ENCODE measurements around the gene DTYMK.
"Not testable (repeated sequence)": the region's sequence is repeated elsewhere in the genome, so short reads cannot be mapped to it uniquely, and the experiment has no call there.

The DTYMK gene

GRCh38 chr2:241671457-241672240 lies 15.0 kb downstream of the DTYMK start:
- no peaks in the 10 kb centered on the region for H3K9me3 Mint-ChIP-seq
- no peak overlapping the region for H3K4me3 Mint-ChIP-seq
- peaks cover 8% of the 10 kb centered on the region for H3K4me1 Mint-ChIP-seq
- H3K27ac Mint-ChIP-seq = no peak overlapping the region
- H3K27me3 Mint-ChIP-seq = no peaks in the 10 kb centered on the region
- DNase-seq (no peak), ATAC-seq (no peak)
- peaks cover 9% of the 10 kb centered on the region for H3K36me3 Mint-ChIP-seq (ENCODE audit: low read depth)

DNA sequence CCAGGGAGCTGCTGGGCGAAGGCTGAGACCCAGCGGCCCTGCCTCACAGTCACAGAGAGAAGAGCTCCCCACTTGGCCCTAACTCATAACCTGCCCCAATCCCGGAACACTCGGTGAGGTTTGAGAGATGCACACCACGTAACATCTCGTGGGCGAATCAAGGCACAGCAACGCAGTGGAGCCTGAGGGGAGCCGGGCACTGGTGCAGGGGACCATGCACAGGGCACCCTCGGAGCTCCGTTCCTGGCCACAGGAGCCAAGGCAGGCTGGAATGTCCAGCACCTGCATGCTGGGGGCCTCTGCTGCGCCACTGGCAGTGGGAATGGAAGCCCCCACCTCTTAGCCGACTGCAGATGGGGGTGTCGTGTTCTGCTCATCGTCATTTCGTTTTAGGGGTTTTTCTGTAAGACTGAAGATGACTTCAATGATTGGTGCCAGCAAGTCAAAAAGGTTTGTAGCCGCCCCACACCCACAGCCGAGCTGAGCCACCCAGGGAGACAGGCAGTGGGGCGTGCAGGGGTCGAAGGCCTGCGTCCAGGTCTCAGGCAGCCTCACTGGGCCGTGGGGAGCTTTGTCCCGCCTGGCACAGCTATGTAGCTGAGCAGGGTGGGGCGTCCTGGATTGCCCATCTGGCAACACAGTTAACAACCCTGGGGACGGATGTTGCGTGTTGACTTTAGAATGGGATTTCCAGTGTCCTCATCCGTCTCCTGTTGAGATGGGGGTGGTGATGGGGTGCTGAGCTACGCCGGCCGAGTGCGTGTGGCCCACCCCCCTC lies 16.1 kb downstream of the DTYMK start:
- Mint-ChIP-seq H3K4me1 (peaks cover 13% of the 10 kb centered on the region), H3K9me3 (no peaks in the 10 kb centered on the region), H3K36me3 (ENCODE audit: low read depth) (peaks cover 7% of the 10 kb centered on the region), H3K27me3 (no peaks in the 10 kb centered on the region), H3K4me3 (no peak overlapping the region), H3K27ac (no peak overlapping the region)
- DNase-seq (no peak), ATAC-seq (no peak)

GRCh38 chr2:241668839-241669238 lies 17.8 kb downstream of the DTYMK start:
- Mint-ChIP-seq H3K36me3 (ENCODE audit: low read depth) (peaks cover 7% of the 10 kb centered on the region), H3K27ac (no peak overlapping the region), H3K27me3 (no peaks in the 10 kb centered on the region), H3K4me1 (peaks cover 24% of the 10 kb centered on the region), H3K9me3 (no peaks in the 10 kb centered on the region), H3K4me3 (no peak overlapping the region)
- ATAC-seq (no peak), DNase-seq (no peak)

- H3K27me3 Mint-ChIP-seq = no peaks in the 10 kb centered on the region
- H3K27ac Mint-ChIP-seq = no peak overlapping the region
- peaks cover 8% of the 10 kb centered on the region for H3K36me3 Mint-ChIP-seq (ENCODE audit: low read depth)
- no peak for DNase-seq
- no peaks in the 10 kb centered on the region for H3K9me3 Mint-ChIP-seq
- peaks cover 22% of the 10 kb centered on the region for H3K4me1 Mint-ChIP-seq
- no peak overlapping the region for H3K4me3 Mint-ChIP-seq
- ATAC-seq = no peak
Observed at GRCh38 chr2:241668354-241668753, 18.3 kb downstream of the DTYMK start.

DNA sequence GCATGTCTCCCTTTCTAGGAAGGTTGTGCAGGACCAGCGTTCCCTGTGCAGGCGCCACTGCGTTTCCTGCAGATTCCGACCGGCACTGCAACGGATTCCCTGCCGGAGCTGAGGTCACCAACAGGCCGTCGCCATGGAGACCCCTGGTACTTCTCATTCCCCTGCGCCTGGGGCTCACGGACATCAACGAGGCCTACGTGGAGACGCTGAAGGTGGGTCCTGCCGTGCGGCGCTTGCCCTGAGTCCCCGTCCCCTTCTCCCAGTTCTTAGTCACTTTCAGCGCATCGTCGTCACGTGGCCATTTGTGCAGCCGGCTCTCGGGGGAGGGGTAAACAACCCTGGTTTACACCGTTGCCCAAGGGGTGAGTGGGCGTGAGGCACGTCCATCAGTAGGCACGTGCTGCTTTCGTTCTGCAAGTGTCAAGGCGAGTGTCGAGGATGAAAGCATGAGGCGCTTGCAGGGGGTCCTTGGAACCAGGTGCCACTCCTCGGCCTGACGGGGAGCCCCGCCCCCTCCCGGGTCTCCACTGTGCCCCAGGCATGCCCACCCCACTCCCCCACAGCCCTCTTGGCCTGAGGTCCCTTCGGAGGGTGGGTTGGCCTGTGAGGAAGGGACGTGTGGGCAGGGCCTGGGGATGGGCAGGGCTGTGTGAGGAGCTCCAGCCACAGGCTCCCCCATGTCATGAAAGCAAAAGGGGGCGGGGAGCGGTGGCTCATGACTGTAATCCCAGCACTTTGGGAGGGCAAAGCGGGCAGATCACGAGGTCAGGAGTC lies 19.8 kb downstream of the DTYMK start:
- Mint-ChIP-seq H3K9me3 (no peaks in the 10 kb centered on the region), H3K27me3 (no peaks in the 10 kb centered on the region), H3K4me3 (no peak overlapping the region), H3K36me3 (ENCODE audit: low read depth) (peaks cover 9% of the 10 kb centered on the region), H3K4me1 (peaks cover 16% of the 10 kb centered on the region), H3K27ac (no peak overlapping the region)
- no peak for DNase-seq
- no peak for ATAC-seq

DNA sequence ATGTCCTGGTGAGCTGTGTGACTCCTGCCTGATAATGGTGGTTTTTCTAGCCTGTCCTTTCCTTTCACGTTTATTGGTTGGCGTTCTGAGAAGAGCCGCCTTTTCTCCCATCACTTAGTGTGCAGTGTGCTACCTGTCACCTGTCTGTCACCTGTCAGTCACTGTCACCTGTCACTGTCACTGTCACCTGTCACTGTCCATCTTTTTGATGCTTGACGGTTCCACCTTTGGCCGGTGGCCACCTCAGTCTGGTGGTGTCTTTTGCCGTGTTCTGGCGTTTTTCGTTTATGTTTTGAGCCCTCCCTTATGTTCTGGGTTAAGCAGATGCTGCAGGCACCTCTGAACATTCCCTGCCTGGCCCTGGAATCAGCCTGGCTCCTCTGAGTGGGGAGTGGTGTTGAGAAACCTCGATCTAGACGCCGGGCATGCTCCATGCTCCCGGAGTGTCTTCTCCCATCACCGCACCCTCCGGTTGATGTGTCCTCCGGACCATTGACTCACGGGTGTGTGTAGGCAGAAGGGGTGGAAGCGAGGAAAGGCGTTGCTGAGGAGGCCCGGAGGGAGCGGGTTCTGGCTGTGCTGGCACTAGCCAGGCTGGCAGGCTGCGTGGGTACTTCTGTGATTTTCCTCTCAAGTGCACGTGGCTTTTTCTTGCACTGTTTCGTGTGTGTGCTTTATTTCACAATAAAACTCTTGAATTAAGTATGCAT lies 20.7 kb downstream of the DTYMK start:
- no peak overlapping the region for H3K27ac Mint-ChIP-seq
- DNase-seq (no peak), ATAC-seq (no peak)
- H3K4me1 Mint-ChIP-seq = peaks cover 16% of the 10 kb centered on the region
- H3K27me3 Mint-ChIP-seq = no peaks in the 10 kb centered on the region
- H3K4me3 Mint-ChIP-seq = no peak overlapping the region
- H3K36me3 Mint-ChIP-seq (ENCODE audit: low read depth) = peaks cover 11% of the 10 kb centered on the region
- H3K9me3 Mint-ChIP-seq = no peaks in the 10 kb centered on the region

DNA sequence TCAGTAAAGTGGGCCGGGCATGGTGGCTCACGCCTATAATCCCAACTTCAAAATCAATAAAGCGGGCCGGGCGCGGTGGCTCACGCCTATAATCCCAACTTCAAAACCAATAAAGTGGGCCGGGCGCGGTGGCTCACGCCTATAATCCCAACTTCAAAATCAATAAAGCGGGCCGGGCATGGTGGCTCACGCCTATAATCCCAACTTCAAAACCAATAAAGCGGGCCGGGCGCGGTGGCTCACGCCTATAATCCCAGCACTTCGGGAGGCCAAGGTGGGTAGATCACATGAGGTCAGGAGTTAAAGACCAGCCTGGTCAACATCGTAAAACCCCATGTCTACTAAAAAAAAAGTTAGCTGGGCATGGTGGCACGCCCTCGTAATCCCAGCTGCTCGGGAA lies 23.9 kb downstream of the DTYMK start:
- H3K4me3 Mint-ChIP-seq, H3K9me3 Mint-ChIP-seq, DNase-seq, H3K27me3 Mint-ChIP-seq, ATAC-seq, H3K27ac Mint-ChIP-seq: not testable (repeated sequence)
- Mint-ChIP-seq H3K36me3 (ENCODE audit: low read depth) (peaks cover 24% of the 10 kb centered on the region), H3K4me1 (peaks cover 16% of the 10 kb centered on the region)

GRCh38 chr2:241660593-241661213 lies 25.9 kb downstream of the DTYMK start:
- H3K9me3 Mint-ChIP-seq = no peaks in the 10 kb centered on the region

GRCh38 chr2:241659150-241659739 lies 27.4 kb downstream of the DTYMK start:
- Mint-ChIP-seq H3K27me3 (no peaks in the 10 kb centered on the region), H3K36me3 (ENCODE audit: low read depth) (peaks cover 42% of the 10 kb centered on the region), H3K27ac (no peak overlapping the region), H3K4me3 (no peak overlapping the region), H3K9me3 (no peaks in the 10 kb centered on the region), H3K4me1 (no peaks in the 10 kb centered on the region)
- DNase-seq = peak; percentile 30
- no peak for ATAC-seq

More at GRCh38 chr2:241660593-241661213, 25.9 kb downstream of the DTYMK start:
- H3K36me3 Mint-ChIP-seq (ENCODE audit: low read depth) = peaks cover 34% of the 10 kb centered on the region
- DNase-seq (no peak), ATAC-seq (no peak)
- H3K4me3 Mint-ChIP-seq = no peak overlapping the region
- no peaks in the 10 kb centered on the region for H3K27me3 Mint-ChIP-seq
- H3K27ac Mint-ChIP-seq = no peak overlapping the region
- H3K4me1 Mint-ChIP-seq = peaks cover 13% of the 10 kb centered on the region

DNA sequence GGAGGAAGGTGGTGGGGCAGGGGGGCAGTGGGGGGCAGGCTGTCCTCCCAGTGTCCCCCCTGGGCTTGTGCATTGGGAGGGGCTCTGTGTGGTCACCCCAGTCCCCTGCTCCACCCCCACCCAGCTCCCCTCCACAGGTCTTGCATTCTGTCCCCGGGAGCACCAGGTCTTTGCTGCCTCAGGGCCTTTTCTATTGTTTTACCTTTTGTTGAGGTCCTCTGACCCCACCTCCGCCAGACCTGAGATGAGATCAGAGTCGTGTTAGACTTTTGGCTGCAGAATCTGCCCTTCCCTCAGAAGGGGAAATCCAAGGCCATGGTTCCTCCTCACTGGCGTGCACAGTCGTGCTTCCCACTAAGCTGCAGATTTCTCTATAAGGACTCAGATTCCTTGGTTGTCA lies 28.3 kb downstream of the DTYMK start:
- no peak overlapping the region for H3K27ac Mint-ChIP-seq
- no peaks in the 10 kb centered on the region for H3K4me1 Mint-ChIP-seq
- H3K27me3 Mint-ChIP-seq = no peaks in the 10 kb centered on the region
- DNase-seq = no peak
- ATAC-seq = no peak
- H3K4me3 Mint-ChIP-seq = no peak overlapping the region
- no peaks in the 10 kb centered on the region for H3K9me3 Mint-ChIP-seq
- peaks cover 40% of the 10 kb centered on the region for H3K36me3 Mint-ChIP-seq (ENCODE audit: low read depth)

GRCh38 chr2:241657786-241658254 lies 28.8 kb downstream of the DTYMK start:
- no peaks in the 10 kb centered on the region for H3K9me3 Mint-ChIP-seq
- H3K27me3 Mint-ChIP-seq = no peaks in the 10 kb centered on the region
- DNase-seq (no peak), ATAC-seq (no peak)
- H3K27ac Mint-ChIP-seq = no peak overlapping the region
- H3K4me3 Mint-ChIP-seq = no peak overlapping the region
- no peaks in the 10 kb centered on the region for H3K4me1 Mint-ChIP-seq
- H3K36me3 Mint-ChIP-seq (ENCODE audit: low read depth) = peaks cover 40% of the 10 kb centered on the region

DNA sequence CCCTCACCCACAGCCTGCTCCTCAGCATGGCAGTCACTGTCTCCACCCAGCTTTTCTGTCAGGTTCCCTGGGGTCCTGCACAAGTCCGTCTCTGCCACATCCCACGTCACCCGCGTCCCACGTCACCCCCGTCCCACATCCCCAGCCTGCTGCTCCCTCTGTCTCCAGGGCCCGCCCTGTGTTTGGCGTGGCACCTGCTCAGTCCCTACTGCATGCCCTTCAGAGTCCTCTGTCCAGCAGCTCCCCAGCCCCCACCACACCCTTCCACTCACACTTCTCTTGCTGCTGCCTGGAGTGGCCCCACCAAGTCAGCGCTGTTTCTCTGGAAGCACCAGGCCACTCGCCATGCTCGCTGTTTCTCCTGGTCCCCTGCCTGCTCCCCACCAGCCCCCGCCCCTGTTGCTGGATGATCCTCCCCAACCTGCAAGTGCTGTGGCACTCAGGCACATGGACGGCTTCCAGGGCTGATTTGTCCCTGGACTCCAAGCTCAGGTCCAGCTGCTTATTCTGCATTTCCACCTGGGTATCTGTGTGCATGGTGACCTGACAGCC lies 30.3 kb downstream of the DTYMK start:
- Mint-ChIP-seq H3K36me3 (ENCODE audit: low read depth) (peaks cover 40% of the 10 kb centered on the region), H3K27me3 (no peaks in the 10 kb centered on the region), H3K4me3 (no peak overlapping the region), H3K9me3 (no peaks in the 10 kb centered on the region), H3K27ac (no peak overlapping the region), H3K4me1 (no peaks in the 10 kb centered on the region)
- DNase-seq = no peak
- no peak for ATAC-seq

DNA sequence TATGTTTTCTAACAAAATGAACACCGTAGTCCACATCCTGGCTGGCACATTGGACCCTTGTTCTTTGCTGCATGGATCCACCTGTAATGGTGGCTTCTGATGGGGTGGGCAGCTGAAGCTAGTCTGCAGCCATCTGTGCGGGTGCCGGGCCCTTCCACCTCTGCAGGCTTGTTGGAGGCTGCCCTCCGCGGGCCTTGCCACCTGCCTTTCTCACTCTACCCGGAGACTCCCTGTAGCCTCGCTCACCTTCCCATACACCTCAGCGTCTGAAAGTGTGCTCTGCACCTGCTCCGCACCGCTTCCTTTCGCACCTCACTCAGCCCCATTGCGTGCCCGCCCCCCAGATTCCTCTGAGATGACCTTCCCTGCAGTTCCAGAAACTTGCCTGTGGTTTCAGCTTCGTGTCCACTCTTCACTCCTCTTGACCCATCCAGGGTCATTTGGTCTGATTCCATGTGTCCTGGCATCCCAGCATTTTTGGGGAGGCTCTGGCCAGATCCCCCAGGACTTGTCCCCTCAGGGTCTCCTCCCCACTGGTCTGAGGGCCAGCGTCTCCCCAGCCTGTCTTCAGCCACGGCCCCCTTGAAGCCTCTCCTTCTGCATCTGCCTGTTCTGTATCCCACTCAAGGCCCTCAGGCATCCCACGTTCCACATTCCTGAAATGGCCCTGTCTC lies 31.0 kb downstream of the DTYMK start:
- H3K9me3 Mint-ChIP-seq = no peaks in the 10 kb centered on the region
- H3K27me3 Mint-ChIP-seq = no peaks in the 10 kb centered on the region
- H3K36me3 Mint-ChIP-seq (ENCODE audit: low read depth) = peaks cover 40% of the 10 kb centered on the region
- DNase-seq (no peak), ATAC-seq (no peak)
- H3K27ac Mint-ChIP-seq = no peak overlapping the region
- H3K4me1 Mint-ChIP-seq = no peaks in the 10 kb centered on the region
- H3K4me3 Mint-ChIP-seq = no peak overlapping the region
